HG03175 (cell line): ENCODE results near the gene BCL2L2.

Experiments used
- ATAC-seq: cut with Tn5 transposase; IDR thresholded peaks from one replicate; pipeline ENCODE4 v1.9.1; 2021; ENCODE audit warnings: mild to moderate bottlenecking, moderate library complexity; ENCODE audit not compliant: unreplicated experiment

Gene BCL2L2

GRCh38 chr14:23352506-23353432, 46.1 kb downstream of the BCL2L2 start, which contains the start of gene SLC22A17:
Gene SLC22A17 (minus strand): TSS chr14:23352887.
- ATAC-seq: no peak

GRCh38 chr14:23353433-23353780, 46.8 kb downstream of the BCL2L2 start:
- ATAC-seq: no peak

GRCh38 chr14:23354990-23355389, 48.4 kb downstream of the BCL2L2 start:
- no peak for ATAC-seq

GRCh38 chr14:23355871-23356435, 49.3 kb downstream of the BCL2L2 start:
- ATAC-seq: no peak

- ATAC-seq: no peak
Observed at GRCh38 chr14:23356662-23357061, 50.0 kb downstream of the BCL2L2 start.

- ATAC-seq: no peak
Observed at GRCh38 chr14:23357261-23357660, 50.6 kb downstream of the BCL2L2 start.

- no peak for ATAC-seq
Observed at GRCh38 chr14:23358042-23358441, 51.4 kb downstream of the BCL2L2 start.

- ATAC-seq: no peak
Observed at GRCh38 chr14:23358553-23359166, 52.0 kb downstream of the BCL2L2 start.

GRCh38 chr14:23359167-23359626, 52.6 kb downstream of the BCL2L2 start:
- no peak for ATAC-seq

- no peak for ATAC-seq
Observed at GRCh38 chr14:23359722-23360447, 53.3 kb downstream of the BCL2L2 start.

GRCh38 chr14:23360496-23360895, 53.9 kb downstream of the BCL2L2 start:
- no peak for ATAC-seq

- ATAC-seq: no peak
Observed at GRCh38 chr14:23361320-23361719, 54.7 kb downstream of the BCL2L2 start.
